NCI-H2171 (cell line): Measurements from ENCODE around the gene CYB5R3.
"Not testable (repeated sequence)": the region's sequence is repeated elsewhere in the genome, so short reads cannot be mapped to it uniquely, and the experiment has no call there.

Source experiments
- DNase-seq: peaks from one replicate; lab custom pipeline; 2025; lab: John Stamatoyannopoulos, UW

CYB5R3 gene

GRCh38 chr22:42678894-42679293, 29.7 kb upstream of the CYB5R3 start:
- DNase-seq: no peak

- DNase-seq: not testable (repeated sequence)
Observed at GRCh38 chr22:42677936-42678335, 28.7 kb upstream of the CYB5R3 start.

GRCh38 chr22:42676059-42676607, 26.9 kb upstream of the CYB5R3 start:
- no peak for DNase-seq

GRCh38 chr22:42673898-42674401, 24.8 kb upstream of the CYB5R3 start:
- DNase-seq: no peak

GRCh38 chr22:42673071-42673470, 23.9 kb upstream of the CYB5R3 start:
- not testable (repeated sequence) for DNase-seq

GRCh38 chr22:42670921-42671709, 21.9 kb upstream of the CYB5R3 start:
- DNase-seq: no peak

- no peak for DNase-seq
Observed at GRCh38 chr22:42670046-42670445, 20.9 kb upstream of the CYB5R3 start.

- not testable (repeated sequence) for DNase-seq
Observed at GRCh38 chr22:42666393-42666792, 17.2 kb upstream of the CYB5R3 start.

GRCh38 chr22:42664976-42665831, 16.0 kb upstream of the CYB5R3 start:
- no peak for DNase-seq

GRCh38 chr22:42661985-42662831, 13.0 kb upstream of the CYB5R3 start:
- DNase-seq: peak; percentile 51

GRCh38 chr22:42656578-42656977, 7.4 kb upstream of the CYB5R3 start:
- DNase-seq: no peak

- DNase-seq: peak; percentile 94
Observed at GRCh38 chr22:42655693-42656092, 6.5 kb upstream of the CYB5R3 start.

GRCh38 chr22:42654436-42655073, 5.4 kb upstream of the CYB5R3 start:
- DNase-seq: no peak

- no peak for DNase-seq
Observed at GRCh38 chr22:42653999-42654398, 4.8 kb upstream of the CYB5R3 start.

- no peak for DNase-seq
Observed at GRCh38 chr22:42651134-42651533, 1.9 kb upstream of the CYB5R3 start.

- no peak for DNase-seq
Observed at GRCh38 chr22:42648368-42649245, 585 bp downstream of the CYB5R3 start.

GRCh38 chr22:42648017-42648367, 1.2 kb downstream of the CYB5R3 start:
- no peak for DNase-seq

- DNase-seq: no peak
Observed at GRCh38 chr22:42646569-42647525, 2.3 kb downstream of the CYB5R3 start.

- no peak for DNase-seq
Observed at GRCh38 chr22:42645938-42646568, 3.1 kb downstream of the CYB5R3 start.
